Fibroblast of pulmonary artery (primary cell): ENCODE data around the gene ADGRF1.

ENCODE experiments used
- DNase-seq: peaks from one replicate; pipeline ENCODE4 v3.0.0-alpha.2; 2010; ENCODE audit warnings: low read depth
- H3K4me3 ChIP-seq: replicated peaks from 2 replicates; pipeline ENCODE4 v1.5.1; 2011; ENCODE audit warnings: low read depth, mild to moderate bottlenecking, control low read depth, low read length, moderate library complexity
- CTCF ChIP-seq: IDR thresholded peaks from 2 replicates; pipeline ENCODE4 v1.5.1; 2011; ENCODE audit warnings: mild to moderate bottlenecking, control low read depth, low read length, inconsistent platforms; ENCODE audit errors: missing control alignments

The ADGRF1 gene

DNA sequence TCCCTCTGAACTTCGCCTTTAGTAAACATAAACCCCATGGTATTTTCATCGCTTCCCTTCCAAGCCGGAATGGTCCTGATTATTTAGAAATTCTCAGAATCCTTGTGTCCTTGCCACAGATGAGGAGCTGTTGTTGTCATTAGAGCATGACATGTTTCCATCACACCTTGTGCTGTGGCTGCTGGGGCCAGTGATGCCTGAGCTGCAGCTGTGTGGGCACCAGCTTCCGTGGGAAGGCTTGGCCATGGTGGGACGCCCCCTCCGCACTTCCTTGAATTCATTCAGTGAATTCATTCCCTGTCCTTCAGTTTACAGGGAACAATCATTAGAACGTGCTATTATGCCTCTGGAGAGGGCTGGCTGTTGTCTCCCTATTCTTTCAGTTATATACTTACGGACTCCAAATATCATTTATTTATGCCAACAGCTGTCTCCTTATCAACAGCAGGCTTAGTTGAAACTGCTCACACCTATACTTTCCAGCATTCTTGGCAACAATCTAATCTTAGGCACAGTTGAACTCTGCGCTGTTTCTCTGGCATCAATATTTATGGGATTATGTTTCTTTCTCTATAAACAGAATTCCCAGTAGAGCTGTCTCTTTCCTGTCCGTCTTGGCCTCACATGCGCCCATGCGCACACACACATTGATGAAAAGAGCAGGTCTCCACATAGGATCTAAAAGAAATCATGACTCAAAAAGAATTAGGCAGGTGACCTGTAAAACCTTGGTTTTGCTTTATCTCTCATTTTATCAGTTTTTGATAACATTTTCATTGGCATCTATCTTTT, 9.0 kb downstream of the ADGRF1 start:
- no peak for TF ChIP-seq CTCF
- no peak overlapping the region for H3K4me3 ChIP-seq
- no peak for DNase-seq

DNA sequence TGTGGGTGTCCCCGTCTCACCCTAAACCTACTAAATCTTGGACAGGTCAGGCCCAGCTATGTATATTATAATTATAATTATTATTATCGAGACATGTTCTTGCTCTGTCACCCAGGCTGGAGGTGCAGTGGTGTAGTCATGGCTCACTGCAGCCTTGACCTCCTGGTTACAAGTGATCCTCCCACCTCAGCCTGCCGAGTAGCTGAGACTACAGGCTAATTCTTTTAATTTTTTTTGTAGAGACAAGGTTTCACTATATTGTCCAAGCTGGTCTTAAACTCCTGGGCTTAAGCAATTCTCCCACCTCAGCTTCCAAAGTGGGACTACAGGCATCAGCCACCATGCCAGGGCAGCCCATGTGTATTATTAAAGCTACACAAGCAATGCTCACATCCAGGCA, 10.5 kb downstream of the ADGRF1 start:
- no peak for TF ChIP-seq CTCF
- no peak for DNase-seq
- H3K4me3 ChIP-seq: no peak overlapping the region

DNA sequence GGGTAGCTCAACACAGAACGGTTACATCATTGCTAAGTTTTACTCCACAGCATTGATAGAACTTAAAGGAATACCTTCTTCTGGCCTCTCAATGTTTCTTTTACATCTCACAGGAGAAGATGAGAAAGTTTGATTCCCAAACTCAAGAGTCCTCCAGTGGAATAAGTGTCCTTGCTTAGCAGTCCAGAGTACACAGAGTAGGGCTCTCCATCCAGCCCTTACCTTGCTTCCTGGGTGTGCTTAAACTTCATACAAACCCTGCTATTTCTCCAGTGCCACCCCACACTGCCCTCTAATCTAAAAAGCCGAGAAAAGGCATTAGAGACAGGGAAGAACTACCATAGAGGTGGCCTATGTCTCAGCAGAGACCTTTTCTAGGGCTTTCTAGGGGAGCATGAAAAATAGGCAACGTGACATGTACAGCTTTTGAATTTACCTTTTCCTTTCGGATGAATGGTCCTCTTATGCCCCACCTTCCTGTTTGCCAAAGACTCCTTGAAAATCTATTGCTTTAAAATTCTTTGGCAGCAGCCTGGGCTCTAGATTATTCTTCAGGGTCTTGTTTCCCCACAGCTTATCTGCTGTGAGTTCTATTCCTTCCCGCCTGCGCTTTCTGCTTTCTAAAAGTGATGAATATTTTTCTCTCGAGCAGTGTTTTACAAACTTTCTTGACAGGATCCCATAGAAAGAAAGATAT, 12.1 kb downstream of the ADGRF1 start:
- DNase-seq: no peak
- no peak for TF ChIP-seq CTCF
- no peak overlapping the region for H3K4me3 ChIP-seq

DNA sequence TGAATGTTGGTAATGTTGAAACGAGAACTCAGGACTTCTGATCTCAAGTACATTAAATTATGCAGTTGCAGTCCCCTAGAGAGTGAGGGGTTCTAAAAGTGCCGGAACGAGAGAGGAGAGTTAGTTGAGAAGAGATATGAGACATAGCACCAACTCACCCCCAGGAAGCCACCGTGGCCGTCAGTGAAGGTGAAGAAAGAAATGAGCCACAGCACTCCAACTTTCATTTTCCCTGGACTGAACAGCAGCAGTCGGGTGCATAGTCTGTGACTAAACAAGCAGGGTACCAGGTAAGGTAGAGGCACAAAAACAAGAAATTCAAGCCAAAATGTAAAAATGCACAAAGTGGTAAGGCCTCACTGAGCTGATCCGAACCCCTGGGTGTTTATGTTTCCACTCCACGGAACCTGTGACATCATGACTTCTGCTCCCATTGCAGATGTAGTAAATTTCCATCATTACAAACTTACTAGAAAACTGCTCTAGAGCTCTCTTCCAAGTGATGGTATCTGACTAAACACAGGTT, 13.2 kb downstream of the ADGRF1 start:
- no peak for DNase-seq
- no peak for TF ChIP-seq CTCF

GRCh38 chr6:47027315-47027714, 14.8 kb downstream of the ADGRF1 start:
- TF ChIP-seq CTCF: no peak
- no peak for DNase-seq

More for the DNA sequence above, 13.2 kb downstream of the ADGRF1 start:
- H3K4me3 ChIP-seq: no peak overlapping the region

DNA sequence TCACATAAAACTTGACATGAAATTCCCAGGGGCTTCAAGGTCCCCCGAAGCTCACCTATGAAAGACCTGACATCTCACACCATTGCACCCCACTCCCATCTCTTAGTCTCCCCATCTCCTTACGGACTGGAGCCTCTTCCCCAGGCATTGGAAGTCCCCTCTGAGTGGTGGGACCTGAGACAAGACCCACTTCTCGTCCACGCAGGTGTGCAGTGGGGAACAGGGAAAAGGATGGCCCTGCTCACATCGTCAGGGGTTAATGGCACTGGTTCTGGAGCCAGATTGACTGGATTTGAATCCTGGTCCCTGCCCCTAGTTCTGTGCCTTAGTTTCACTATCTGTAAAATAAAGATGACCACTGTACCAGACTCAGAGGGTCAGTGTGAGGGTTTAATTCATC, 15.5 kb downstream of the ADGRF1 start:
- no peak for TF ChIP-seq CTCF
- H3K4me3 ChIP-seq: no peak overlapping the region
- no peak for DNase-seq

More at GRCh38 chr6:47027315-47027714, 14.8 kb downstream of the ADGRF1 start:
- H3K4me3 ChIP-seq: no peak overlapping the region
